ENCODE measurements around the gene ACAP1. TPM values are rescaled to one million over a fixed set of nuclear protein-coding genes. Genes with fewer than 3 reads are reported as not detected.

ACAP1 gene
- total RNA-seq, 1 donor from 2014 or later = 6.8 TPM

- DNase-seq (ENCODE audit: low spot score) = no peak
- no peak for TF ChIP-seq CTCF (IDR thresholded peaks at IDR 0.05)
- no peaks in the 10 kb centered on the region for H3K9me3 Mint-ChIP-seq (ENCODE audit: low read depth)
- H3K36me3 Mint-ChIP-seq (ENCODE audit: low read depth) = peaks cover 25% of the 10 kb centered on the region
- no peak overlapping the region for H3K27ac Mint-ChIP-seq (ENCODE audit: unreplicated experiment)
- no peaks in the 10 kb centered on the region for H3K27me3 Mint-ChIP-seq (ENCODE audit: low read depth)
- no peak overlapping the region for H3K4me3 Mint-ChIP-seq (ENCODE audit: unreplicated experiment)
- H3K4me1 Mint-ChIP-seq (ENCODE audit: low read depth) = peaks cover 21% of the 10 kb centered on the region
Measured at GRCh38 chr17:7318121-7318860, 18.0 kb upstream of the ACAP1 start.

- TF ChIP-seq CTCF (IDR thresholded peaks at IDR 0.05) = no peak
- peaks cover under 1% of the 10 kb centered on the region for H3K4me1 Mint-ChIP-seq (ENCODE audit: low read depth)
- DNase-seq (ENCODE audit: low spot score) = no peak
- H3K27ac Mint-ChIP-seq (ENCODE audit: unreplicated experiment) = no peak overlapping the region
- H3K9me3 Mint-ChIP-seq (ENCODE audit: low read depth) = no peaks in the 10 kb centered on the region
- H3K36me3 Mint-ChIP-seq (ENCODE audit: low read depth) = peaks cover 26% of the 10 kb centered on the region
- H3K4me3 Mint-ChIP-seq (ENCODE audit: unreplicated experiment) = no peak overlapping the region
- no peaks in the 10 kb centered on the region for H3K27me3 Mint-ChIP-seq (ENCODE audit: low read depth)
Measured at GRCh38 chr17:7321466-7321865, 14.9 kb upstream of the ACAP1 start.

- TF ChIP-seq CTCF (IDR thresholded peaks at IDR 0.05) = no peak
Measured at GRCh38 chr17:7322520-7323194, 13.7 kb upstream of the ACAP1 start.

GRCh38 chr17:7323731-7324437, 12.4 kb upstream of the ACAP1 start:
- no peak for DNase-seq (ENCODE audit: low spot score)
- peak; percentile 84 for TF ChIP-seq CTCF (IDR thresholded peaks at IDR 0.05)
- no peaks in the 10 kb centered on the region for H3K9me3 Mint-ChIP-seq (ENCODE audit: low read depth)
- H3K4me1 Mint-ChIP-seq (ENCODE audit: low read depth) = peaks cover 15% of the 10 kb centered on the region
- H3K27me3 Mint-ChIP-seq (ENCODE audit: low read depth) = no peaks in the 10 kb centered on the region
- H3K4me3 Mint-ChIP-seq (ENCODE audit: unreplicated experiment) = no peak overlapping the region
- no peak overlapping the region for H3K27ac Mint-ChIP-seq (ENCODE audit: unreplicated experiment)
- peaks cover 20% of the 10 kb centered on the region for H3K36me3 Mint-ChIP-seq (ENCODE audit: low read depth)

More at GRCh38 chr17:7322520-7323194, 13.7 kb upstream of the ACAP1 start:
- Mint-ChIP-seq H3K27ac (ENCODE audit: unreplicated experiment) (no peak overlapping the region), H3K27me3 (ENCODE audit: low read depth) (no peaks in the 10 kb centered on the region), H3K36me3 (ENCODE audit: low read depth) (peaks cover 25% of the 10 kb centered on the region), H3K4me1 (ENCODE audit: low read depth) (peaks cover 3% of the 10 kb centered on the region), H3K9me3 (ENCODE audit: low read depth) (no peaks in the 10 kb centered on the region), H3K4me3 (ENCODE audit: unreplicated experiment) (no peak overlapping the region)
- DNase-seq (ENCODE audit: low spot score) = no peak

- no peak for DNase-seq (ENCODE audit: low spot score)
- Mint-ChIP-seq H3K9me3 (ENCODE audit: low read depth) (no peaks in the 10 kb centered on the region), H3K36me3 (ENCODE audit: low read depth) (peaks cover 19% of the 10 kb centered on the region), H3K27ac (ENCODE audit: unreplicated experiment) (no peak overlapping the region), H3K4me1 (ENCODE audit: low read depth) (peaks cover 16% of the 10 kb centered on the region), H3K27me3 (ENCODE audit: low read depth) (no peaks in the 10 kb centered on the region), H3K4me3 (ENCODE audit: unreplicated experiment) (no peak overlapping the region)
- peak; percentile 62 for TF ChIP-seq CTCF (IDR thresholded peaks at IDR 0.05)
Measured at GRCh38 chr17:7324438-7324779, 11.9 kb upstream of the ACAP1 start.
